Activated CD8-positive, alpha-beta memory T cell treated with anti-CD3 and anti-CD28 coated beads for 4 hours (primary cell): ENCODE data around the gene SERPINE2.
"Not testable (repeated sequence)": the region's sequence is repeated elsewhere in the genome, so short reads cannot be mapped to it uniquely, and the experiment has no call there.

Source experiments
- DNase-seq, 2 donors: peaks; one replicate each; pipeline ENCODE4 v3.0.0-alpha.2; 2020; ENCODE audit warnings: low read depth in 2 of 2

Gene SERPINE2

GRCh38 chr2:223943561-223944008, 95.5 kb downstream of the SERPINE2 start:
- no peak for DNase-seq

- DNase-seq = no peak
Measured at GRCh38 chr2:223943135-223943534, 96.0 kb downstream of the SERPINE2 start.

GRCh38 chr2:223941579-223942277, 97.4 kb downstream of the SERPINE2 start:
- peak in 1 of 2 donors; percentile 49 for DNase-seq

- not testable (repeated sequence) for DNase-seq
Measured at GRCh38 chr2:223939438-223939837, 99.6 kb downstream of the SERPINE2 start.

- DNase-seq = no peak
Measured at GRCh38 chr2:223937535-223937934, 101.6 kb downstream of the SERPINE2 start.

- DNase-seq = no peak
Measured at GRCh38 chr2:223936862-223937326, 102.2 kb downstream of the SERPINE2 start.

- DNase-seq = no peak
Measured at GRCh38 chr2:223935459-223936125, 103.5 kb downstream of the SERPINE2 start.

GRCh38 chr2:223934870-223935269, 104.2 kb downstream of the SERPINE2 start:
- no peak for DNase-seq

- no peak for DNase-seq
Measured at GRCh38 chr2:223932816-223933800, 106.0 kb downstream of the SERPINE2 start.

GRCh38 chr2:223930103-223930976, 108.7 kb downstream of the SERPINE2 start:
- no peak for DNase-seq

GRCh38 chr2:223929571-223930102, 109.4 kb downstream of the SERPINE2 start:
- DNase-seq = no peak

GRCh38 chr2:223928113-223929006, 110.7 kb downstream of the SERPINE2 start:
- no peak for DNase-seq

GRCh38 chr2:223925106-223925505, 114.0 kb downstream of the SERPINE2 start:
- DNase-seq = no peak
